ENCODE measurements around the gene CNOT6L.

Gene CNOT6L

DNA sequence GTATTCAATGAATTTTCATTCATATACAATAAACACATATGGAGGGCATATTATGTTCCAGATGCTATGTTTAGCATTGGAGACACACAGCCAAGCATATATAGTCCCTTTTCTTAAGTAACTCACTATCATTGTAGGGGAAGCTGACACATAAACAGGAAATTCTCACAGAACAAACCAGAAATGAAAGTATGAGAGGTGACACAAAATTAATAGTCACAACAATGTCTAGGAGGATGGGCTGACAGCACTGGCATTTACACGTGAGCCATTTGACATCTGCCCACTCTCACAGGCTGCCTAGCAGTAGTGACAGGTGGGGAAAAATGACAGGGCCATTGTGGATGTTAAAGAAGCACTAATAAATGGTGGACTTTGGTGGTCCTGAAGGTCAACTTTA, 2.6 kb upstream of the CNOT6L start:
- in situ Hi-C loops (cut with MboI; ENCODE audit: low sequenced_read_pairs, unreplicated experiment) = no loop called here
- TF ChIP-seq, protein P1, sequence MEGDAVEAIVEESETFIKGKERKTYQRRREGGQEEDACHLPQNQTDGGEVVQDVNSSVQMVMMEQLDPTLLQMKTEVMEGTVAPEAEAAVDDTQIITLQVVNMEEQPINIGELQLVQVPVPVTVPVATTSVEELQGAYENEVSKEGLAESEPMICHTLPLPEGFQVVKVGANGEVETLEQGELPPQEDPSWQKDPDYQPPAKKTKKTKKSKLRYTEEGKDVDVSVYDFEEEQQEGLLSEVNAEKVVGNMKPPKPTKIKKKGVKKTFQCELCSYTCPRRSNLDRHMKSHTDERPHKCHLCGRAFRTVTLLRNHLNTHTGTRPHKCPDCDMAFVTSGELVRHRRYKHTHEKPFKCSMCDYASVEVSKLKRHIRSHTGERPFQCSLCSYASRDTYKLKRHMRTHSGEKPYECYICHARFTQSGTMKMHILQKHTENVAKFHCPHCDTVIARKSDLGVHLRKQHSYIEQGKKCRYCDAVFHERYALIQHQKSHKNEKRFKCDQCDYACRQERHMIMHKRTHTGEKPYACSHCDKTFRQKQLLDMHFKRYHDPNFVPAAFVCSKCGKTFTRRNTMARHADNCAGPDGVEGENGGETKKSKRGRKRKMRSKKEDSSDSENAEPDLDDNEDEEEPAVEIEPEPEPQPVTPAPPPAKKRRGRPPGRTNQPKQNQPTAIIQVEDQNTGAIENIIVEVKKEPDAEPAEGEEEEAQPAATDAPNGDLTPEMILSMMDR (IDR thresholded peaks at IDR 0.05; ENCODE audit: borderline replicate concordance, control extremely low read depth, extremely low read depth, insufficient read depth, missing control alignments) = no peak
- no peak for DNase-seq (ENCODE audit: low spot score)

DNA sequence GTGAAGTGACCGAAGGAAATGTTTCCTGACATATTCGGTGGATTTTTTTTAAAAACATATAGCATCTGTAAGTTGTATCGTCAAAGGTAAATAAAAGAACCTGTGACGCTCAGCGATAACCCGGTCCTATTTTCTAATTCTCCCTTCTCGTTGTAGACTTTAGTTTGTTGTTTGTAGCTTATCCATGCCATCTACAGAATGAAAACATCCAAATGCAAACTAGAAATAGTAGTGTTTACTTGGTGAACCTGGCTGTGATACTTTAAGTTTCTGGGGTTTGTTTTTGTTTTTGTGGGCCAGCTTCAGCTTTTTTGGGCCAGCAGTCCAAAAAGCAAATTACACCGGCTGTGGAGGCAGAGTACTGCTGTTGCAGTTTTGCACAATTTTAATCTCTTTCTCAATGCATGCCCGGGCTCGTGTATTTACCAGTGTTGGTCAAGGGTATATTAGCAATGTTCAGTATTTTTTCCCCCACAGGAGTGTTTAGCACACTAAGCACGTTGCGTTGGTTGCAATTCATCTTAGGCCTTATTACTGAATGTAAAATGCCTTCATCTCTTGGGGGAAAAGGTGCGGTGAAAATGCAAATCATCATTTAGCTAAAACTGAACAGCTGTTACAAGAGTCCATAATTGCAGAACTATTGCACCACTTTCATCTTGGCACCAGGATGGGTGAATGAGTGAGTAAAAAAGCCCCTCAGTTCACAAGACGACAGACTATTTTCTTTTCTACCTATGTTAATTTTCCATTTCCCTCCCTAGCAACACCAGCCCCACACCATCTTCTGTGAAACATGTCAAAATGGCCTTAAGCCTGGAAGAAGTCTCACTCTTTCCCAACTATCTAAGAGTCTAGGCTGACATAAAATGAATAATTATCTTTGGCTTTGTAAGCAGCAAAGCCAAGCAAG, 1.7 kb upstream of the CNOT6L start:
- in situ Hi-C loops (cut with MboI; ENCODE audit: low sequenced_read_pairs, unreplicated experiment) = no loop called here
- no peak for DNase-seq (ENCODE audit: low spot score)
- TF ChIP-seq, protein P1 (IDR thresholded peaks at IDR 0.05; ENCODE audit: borderline replicate concordance, control extremely low read depth, extremely low read depth, insufficient read depth, missing control alignments) = no peak

DNA sequence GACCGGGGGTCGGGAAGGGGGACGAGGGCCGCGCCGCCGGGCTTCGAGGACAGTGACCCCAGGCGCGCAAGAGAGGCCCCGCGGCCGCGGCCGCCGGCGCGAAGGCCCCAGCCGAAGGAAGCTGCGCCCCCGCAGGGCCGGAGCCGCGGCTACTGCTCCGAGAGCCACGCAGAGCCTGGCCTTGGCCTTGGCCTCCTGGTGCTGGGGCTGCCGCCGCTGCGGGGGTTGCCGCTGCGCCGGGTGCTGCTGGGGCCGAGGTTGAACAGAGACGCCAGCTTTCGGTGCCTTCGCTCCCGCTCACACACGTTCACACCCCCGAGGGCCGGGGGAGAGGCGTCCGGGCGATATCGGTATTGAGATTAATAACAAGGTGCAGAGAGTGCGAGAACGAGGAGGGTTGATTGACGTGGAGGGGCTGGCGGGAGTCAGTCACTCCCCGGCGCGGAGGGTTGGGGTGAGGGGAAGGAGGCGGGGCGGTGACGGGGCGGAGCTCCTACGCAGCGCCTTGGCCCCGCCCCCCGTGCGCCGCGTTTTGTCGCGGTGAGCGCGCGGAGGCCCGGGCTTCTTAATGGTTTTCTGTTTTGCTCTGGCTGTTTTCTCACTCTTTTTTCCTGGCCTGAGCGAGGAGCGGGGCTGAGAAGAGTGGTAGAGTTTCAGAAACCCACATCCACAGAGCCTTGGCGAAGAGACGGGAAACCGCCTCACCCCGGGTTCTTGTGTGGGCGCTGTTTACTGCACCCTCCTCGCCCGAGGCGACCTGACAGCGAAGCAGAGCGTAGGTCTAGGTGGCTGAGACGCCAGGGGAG, 878 bp upstream of the CNOT6L start:
- peak; percentile 94 for DNase-seq (ENCODE audit: low spot score)

DNA sequence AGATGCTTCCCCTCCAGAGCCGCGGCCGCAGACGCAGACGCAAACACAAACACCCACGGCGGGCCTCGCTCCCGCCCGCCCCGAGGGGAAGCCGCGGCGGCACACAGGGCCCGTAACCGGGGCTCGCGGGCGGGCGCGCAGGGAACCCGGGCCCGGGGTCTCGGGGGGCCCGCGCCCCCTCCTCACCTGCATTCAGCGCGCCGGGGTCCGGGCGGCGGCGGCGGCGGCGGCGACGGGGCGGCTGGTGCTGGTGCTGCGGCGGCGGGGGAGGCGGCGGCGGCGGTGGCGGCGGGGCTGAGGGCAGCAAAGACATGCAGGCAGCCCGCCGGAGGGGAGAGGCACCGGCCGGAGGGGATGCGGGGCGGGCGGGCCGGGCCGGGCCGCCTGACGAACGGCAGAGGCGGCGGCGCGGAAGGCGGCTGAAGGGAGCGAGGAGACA, 255 bp upstream of the CNOT6L start:
- DNase-seq (ENCODE audit: low spot score) = no peak
- TF ChIP-seq, protein P1 (IDR thresholded peaks at IDR 0.05; ENCODE audit: borderline replicate concordance, control extremely low read depth, extremely low read depth, insufficient read depth, missing control alignments) = no peak
- in situ Hi-C loops (cut with MboI; ENCODE audit: low sequenced_read_pairs, unreplicated experiment) = no loop called here

More for the DNA sequence above, 878 bp upstream of the CNOT6L start:
- TF ChIP-seq, protein P1 (IDR thresholded peaks at IDR 0.05; ENCODE audit: borderline replicate concordance, control extremely low read depth, extremely low read depth, insufficient read depth, missing control alignments) = no peak
- in situ Hi-C loops (cut with MboI; ENCODE audit: low sequenced_read_pairs, unreplicated experiment) = no loop called here

DNA sequence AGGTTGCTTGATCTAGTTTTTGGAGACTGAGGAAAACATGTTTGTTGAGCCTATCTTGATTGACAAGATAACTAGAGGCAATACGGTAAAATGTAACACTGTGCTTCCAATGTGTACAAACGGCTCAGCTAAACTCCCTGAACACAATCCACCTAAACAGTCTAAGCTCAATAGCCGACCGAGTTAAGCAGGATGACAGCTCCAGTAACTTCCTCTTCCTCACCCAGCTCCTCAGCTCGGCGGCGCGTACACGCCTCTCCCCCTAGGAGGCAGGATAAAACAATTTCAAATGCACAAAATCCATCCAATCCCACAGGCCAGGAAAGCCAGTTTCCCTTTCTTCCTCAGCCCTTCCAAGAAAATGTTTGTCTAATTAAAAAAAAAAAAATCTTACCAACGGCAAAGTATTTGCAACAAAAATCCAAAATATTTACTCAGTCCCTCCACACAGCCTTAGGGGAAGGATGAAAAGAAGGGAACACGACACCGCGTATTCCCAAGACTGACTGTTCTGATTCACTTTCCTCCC, 1.0 kb downstream of the CNOT6L start:
- in situ Hi-C loops (cut with MboI; ENCODE audit: low sequenced_read_pairs, unreplicated experiment) = no loop called here
- DNase-seq (ENCODE audit: low spot score) = peak; percentile 49
- TF ChIP-seq, protein P1 (IDR thresholded peaks at IDR 0.05; ENCODE audit: borderline replicate concordance, control extremely low read depth, extremely low read depth, insufficient read depth, missing control alignments) = peak; percentile 37

DNA sequence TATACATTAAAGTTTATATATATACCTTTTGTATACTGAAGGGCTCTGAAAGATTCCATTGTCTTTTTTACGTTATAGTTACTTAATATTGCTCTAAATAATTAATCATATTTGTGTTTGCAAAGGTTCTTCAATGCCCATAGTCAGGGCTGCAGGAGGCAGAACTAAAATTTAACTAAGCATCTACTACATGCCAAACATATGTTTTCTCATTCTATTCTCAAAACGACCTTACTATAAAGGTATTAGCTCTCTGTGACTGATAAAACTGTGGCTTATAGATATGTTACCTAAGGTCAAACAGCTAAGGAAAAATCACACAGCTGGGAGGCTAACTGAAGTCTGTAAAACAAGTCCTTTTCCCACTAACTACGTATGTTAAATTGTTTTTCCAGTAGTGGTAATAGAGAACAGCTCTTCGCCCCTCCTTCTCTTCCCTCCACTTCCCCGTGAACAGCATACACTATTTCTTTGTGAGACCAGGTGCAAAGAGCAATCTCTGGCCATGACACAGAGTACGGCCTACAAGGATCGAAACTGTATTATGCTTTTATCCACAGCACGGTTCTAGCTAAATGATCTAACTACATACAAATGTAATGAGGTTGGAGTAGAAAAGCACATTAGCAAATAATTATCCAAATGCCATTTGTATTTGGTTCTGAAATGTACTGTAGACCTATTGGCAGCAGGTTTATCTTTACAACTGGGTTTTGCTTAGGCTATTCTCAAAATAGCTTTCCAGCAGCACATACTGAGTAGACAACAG, 1.7 kb downstream of the CNOT6L start:
- DNase-seq (ENCODE audit: low spot score) = peak; percentile 15
- in situ Hi-C loops (cut with MboI; ENCODE audit: low sequenced_read_pairs, unreplicated experiment) = no loop called here
- TF ChIP-seq, protein P1 (IDR thresholded peaks at IDR 0.05; ENCODE audit: borderline replicate concordance, control extremely low read depth, extremely low read depth, insufficient read depth, missing control alignments) = no peak

All from GM13976 (cell line).